ENCODE measurements around the gene PDSS1. TPM values are rescaled to one million over a fixed set of nuclear protein-coding genes. Genes with fewer than 3 reads are reported as not detected.

PDSS1 gene
- total and polyA plus RNA-seq, 2 of the 4 experiments (the other 2 are of a cell fraction) = 9.7 to 13.2 TPM

- H2AK5ac ChIP-seq (ENCODE audit: low read depth, low read length) = no peak overlapping the region
- H3K14ac ChIP-seq (replicated peaks; ENCODE audit: low read depth, low read length) = no peak overlapping the region
- no peak overlapping the region for H2BK120ac ChIP-seq (ENCODE audit: low read depth, low read length)
- WGBS, 2 experiments (ENCODE audit: extremely low coverage in 2 of 2, insufficient read length in 1 of 2) = no CpG with 5 or more reads among the region's 1 CpG
- H2BK15ac ChIP-seq (ENCODE audit: low read depth, low read length) = no peak overlapping the region
- DNase-seq (no peak), ATAC-seq (ENCODE audit: low read depth) (no peak)
- intact Hi-C loops (cut with micrococcal nuclease) = no loop called here
- no peak overlapping the region for H4K5ac ChIP-seq (ENCODE audit: low read depth, low read length)
- H3K56ac ChIP-seq (ENCODE audit: extremely low read depth, insufficient read depth, low read length) = no peak overlapping the region
- H3K79me1 ChIP-seq (ENCODE audit: low read depth in 1 of 2, low read length in 2 of 2) = 0 out of 4 replicates have a peak, but pooled peaks cover 0 to 4% of the 10 kb centered on the region in 2 experiments
- no peak overlapping the region for H2AK9ac ChIP-seq (replicated peaks; ENCODE audit: low read depth, low read length, poor library complexity)
- no peak overlapping the region for H4K8ac ChIP-seq (ENCODE audit: low read depth in 2 of 2, low read length in 2 of 2)
- H4K20me1 ChIP-seq (ENCODE audit: insufficient read depth, low read length) = no peaks in the 10 kb centered on the region
- no peak overlapping the region for H3K9ac ChIP-seq (ENCODE audit: low read depth, low read length)
- POLR2A ChIA-PET (ENCODE audit: unreplicated experiment) = no interaction called here
- BruUV-seq (replicated peaks) = no TSS peak
- no peak overlapping the region for H3K18ac ChIP-seq (ENCODE audit: low read depth, low read length)
- H2BK5ac ChIP-seq (ENCODE audit: low read depth, low read length, poor library complexity, severe bottlenecking) = no peak overlapping the region
- no peaks in the 10 kb centered on the region for H3K9me3 ChIP-seq (ENCODE audit: control insufficient read depth, insufficient read depth, low read length)
- H3K4ac ChIP-seq (ENCODE audit: low read depth, low read length) = no peak overlapping the region
- H4K91ac ChIP-seq (ENCODE audit: insufficient read depth, low read depth, low read length) = no peak overlapping the region
- TF ChIP-seq BHLHE40 (IDR thresholded peaks at IDR 0.05; ENCODE audit: low read depth, low read length) = no peak
- TF ChIP-seq, protein P1, sequence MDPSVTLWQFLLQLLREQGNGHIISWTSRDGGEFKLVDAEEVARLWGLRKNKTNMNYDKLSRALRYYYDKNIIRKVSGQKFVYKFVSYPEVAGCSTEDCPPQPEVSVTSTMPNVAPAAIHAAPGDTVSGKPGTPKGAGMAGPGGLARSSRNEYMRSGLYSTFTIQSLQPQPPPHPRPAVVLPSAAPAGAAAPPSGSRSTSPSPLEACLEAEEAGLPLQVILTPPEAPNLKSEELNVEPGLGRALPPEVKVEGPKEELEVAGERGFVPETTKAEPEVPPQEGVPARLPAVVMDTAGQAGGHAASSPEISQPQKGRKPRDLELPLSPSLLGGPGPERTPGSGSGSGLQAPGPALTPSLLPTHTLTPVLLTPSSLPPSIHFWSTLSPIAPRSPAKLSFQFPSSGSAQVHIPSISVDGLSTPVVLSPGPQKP (IDR thresholded peaks at IDR 0.05; ENCODE audit: borderline replicate concordance, low read depth, low read length) = no peak
- TF ChIP-seq CEBPB (IDR thresholded peaks at IDR 0.05; ENCODE audit: low read depth, low read length) = no peak
- no peak for TF ChIP-seq RFX5 (IDR thresholded peaks at IDR 0.05; ENCODE audit: low read depth, low read length)
- TF ChIP-seq RAD21 (IDR thresholded peaks at IDR 0.05; ENCODE audit: low read length) = no peak
- no peak for TF ChIP-seq NFE2L2 (IDR thresholded peaks at IDR 0.05; ENCODE audit: low read depth, low read length)
- TF ChIP-seq CHD1 (IDR thresholded peaks at IDR 0.05; ENCODE audit: low read depth, low read length) = no peak
- no peak for TF ChIP-seq POLR2A (IDR thresholded peaks at IDR 0.05; ENCODE audit: low read depth, low read length)
- no peak overlapping the region for H2BK20ac ChIP-seq (ENCODE audit: low read depth, low read length)
- H2AFZ ChIP-seq (replicated peaks; ENCODE audit: low read length, poor library complexity) = no peak overlapping the region
- no peaks in the 10 kb centered on the region for H3K4me1 ChIP-seq (ENCODE audit: control insufficient read depth, insufficient read depth, low read length)
- H3K27me3 ChIP-seq (ENCODE audit: control insufficient read depth, insufficient read depth, low read length) = no peaks in the 10 kb centered on the region
- in situ Hi-C loops (cut with MboI; ENCODE audit: low sequenced_read_pairs) = no loop called here
- no peak overlapping the region for H3K27ac ChIP-seq (ENCODE audit: insufficient read depth, low read length)
- no peak overlapping the region for H3K4me2 ChIP-seq (ENCODE audit: low read depth, low read length)
- H3K23ac ChIP-seq (ENCODE audit: low read depth, low read length) = no peak overlapping the region
- dilution Hi-C loops (cut with HindIII; ENCODE audit: low sequenced_read_pairs, unreplicated experiment) = no loop called here
- CTCF ChIA-PET = interaction anchor here (1.5 kb wide), 1 partner anchor 12 kb away, joined by 6 read pairs; no protein-coding TSS in a partner anchor
- H3K9me1 ChIP-seq (ENCODE audit: insufficient read depth, low read length) = no peaks in the 10 kb centered on the region
- H3K4me3 ChIP-seq (ENCODE audit: insufficient read depth, low read depth, low read length) = no peak overlapping the region
- peaks cover 9% of the 10 kb centered on the region for H3K36me3 ChIP-seq (ENCODE audit: control insufficient read depth, insufficient read depth, low read length)
Observed at GRCh38 chr10:26714415-26715136, 17.1 kb downstream of the PDSS1 start.
